HG03196 (cell line): Measurements from ENCODE around the gene GOLT1A.

Experiments used
- ATAC-seq: cut with Tn5 transposase; IDR thresholded peaks from one replicate; pipeline ENCODE4 v1.9.1; 2021; ENCODE audit not compliant: unreplicated experiment

The GOLT1A gene

GRCh38 chr1:204162494-204163074, 51.2 kb downstream of the GOLT1A start:
- ATAC-seq, result peak; percentile 67

GRCh38 chr1:204161609-204162493, 51.9 kb downstream of the GOLT1A start:
- ATAC-seq, result no peak

GRCh38 chr1:204157962-204158361, 55.8 kb downstream of the GOLT1A start:
- ATAC-seq, result no peak

- ATAC-seq, result no peak
These were observed 57.9 kb downstream of the GOLT1A start for GRCh38 chr1:204155881-204156280.

- ATAC-seq, result no peak
These were observed 59.1 kb downstream of the GOLT1A start for GRCh38 chr1:204154568-204155255.

GRCh38 chr1:204153667-204154066, 60.1 kb downstream of the GOLT1A start:
- no peak for ATAC-seq

- no peak for ATAC-seq
These were observed 61.3 kb downstream of the GOLT1A start for GRCh38 chr1:204152310-204153044.

- ATAC-seq, result no peak
These were observed 62.1 kb downstream of the GOLT1A start, which contains the start of gene ETNK2 for GRCh38 chr1:204151552-204152309. ETNK2 (minus strand) TSS chr1:204152044; CDS start chr1:204151852, 192 bp downstream.

GRCh38 chr1:204150702-204151551, 62.9 kb downstream of the GOLT1A start:
- no peak for ATAC-seq

- no peak for ATAC-seq
These were observed 63.9 kb downstream of the GOLT1A start for GRCh38 chr1:204149635-204150565.

- no peak for ATAC-seq
These were observed 64.7 kb downstream of the GOLT1A start for GRCh38 chr1:204149107-204149506.
